ENCODE data around the gene PSMA7. TPM values are rescaled to one million over a fixed set of nuclear protein-coding genes. Genes with fewer than 3 reads are reported as not detected.
"Not testable (repeated sequence)": the region's sequence is repeated elsewhere in the genome, so short reads cannot be mapped to it uniquely, and the experiment has no call there.

PSMA7 gene
- total RNA-seq, 1 donor from 2014 or later: 233 TPM

GRCh38 chr20:62119115-62119514 is 24.1 kb downstream of the PSMA7 start:
- Histone ChIP-seq H3K27ac (replicated peaks) (peak overlapping the region; percentile 96), H3K9me3 (replicated peaks) (no peaks in the 10 kb centered on the region), H3K36me3 (no peaks in the 10 kb centered on the region), H3K27me3 (ENCODE audit: low read depth) (peaks cover 45% of the 10 kb centered on the region), H3K4me3 (no peak overlapping the region), H3K4me1 (peaks cover 59% of the 10 kb centered on the region)
- TF ChIP-seq CTCF (IDR thresholded peaks at IDR 0.05; ENCODE audit: borderline replicate concordance): no peak
- DNase-seq: no peak
- intact Hi-C loops (cut with micrococcal nuclease): no loop called here

- peaks cover 52% of the 10 kb centered on the region for H3K4me1 ChIP-seq
- H3K4me3 ChIP-seq: peak overlapping the region; percentile 14
- H3K9me3 ChIP-seq (replicated peaks): peaks cover under 1% of the 10 kb centered on the region
- no peak for DNase-seq
- H3K36me3 ChIP-seq: no peaks in the 10 kb centered on the region
- no peak for TF ChIP-seq CTCF (IDR thresholded peaks at IDR 0.05; ENCODE audit: borderline replicate concordance)
- H3K27ac ChIP-seq (replicated peaks): peak overlapping the region; percentile 96
- intact Hi-C loops (cut with micrococcal nuclease): no loop called here
- H3K27me3 ChIP-seq (ENCODE audit: low read depth): peaks cover 45% of the 10 kb centered on the region
Measured at GRCh38 chr20:62118113-62119043, 24.8 kb downstream of the PSMA7 start.

- DNase-seq: peak; percentile 55
- H3K27ac ChIP-seq (replicated peaks): peak overlapping the region; percentile 96
- H3K9me3 ChIP-seq (replicated peaks): peaks cover 8% of the 10 kb centered on the region
- TF ChIP-seq CTCF (IDR thresholded peaks at IDR 0.05; ENCODE audit: borderline replicate concordance): no peak
- intact Hi-C loops (cut with micrococcal nuclease): no loop called here
- H3K36me3 ChIP-seq: no peaks in the 10 kb centered on the region
- H3K4me3 ChIP-seq: peak overlapping the region; percentile 14
- H3K4me1 ChIP-seq: peaks cover 45% of the 10 kb centered on the region
- H3K27me3 ChIP-seq (ENCODE audit: low read depth): peaks cover 45% of the 10 kb centered on the region
Measured at GRCh38 chr20:62117658-62118057, 25.5 kb downstream of the PSMA7 start.

GRCh38 chr20:62117362-62117646 is 25.9 kb downstream of the PSMA7 start:
- Histone ChIP-seq H3K4me3 (no peak overlapping the region), H3K4me1 (peaks cover 43% of the 10 kb centered on the region), H3K9me3 (replicated peaks) (peaks cover 12% of the 10 kb centered on the region), H3K27ac (replicated peaks) (peak overlapping the region; percentile 96), H3K36me3 (no peaks in the 10 kb centered on the region), H3K27me3 (ENCODE audit: low read depth) (peaks cover 45% of the 10 kb centered on the region)
- intact Hi-C loops (cut with micrococcal nuclease): no loop called here
- DNase-seq: no peak
- no peak for TF ChIP-seq CTCF (IDR thresholded peaks at IDR 0.05; ENCODE audit: borderline replicate concordance)

- Histone ChIP-seq H3K27ac (replicated peaks) (peak overlapping the region; percentile 96), H3K4me3 (no peak overlapping the region), H3K27me3 (ENCODE audit: low read depth) (peaks cover 45% of the 10 kb centered on the region), H3K36me3 (no peaks in the 10 kb centered on the region), H3K4me1 (peaks cover 43% of the 10 kb centered on the region), H3K9me3 (replicated peaks) (peaks cover 17% of the 10 kb centered on the region)
- TF ChIP-seq CTCF (IDR thresholded peaks at IDR 0.05; ENCODE audit: borderline replicate concordance): no peak
- DNase-seq: no peak
- intact Hi-C loops (cut with micrococcal nuclease): no loop called here
Measured at GRCh38 chr20:62116558-62117361, 26.4 kb downstream of the PSMA7 start.

- H3K27ac ChIP-seq (replicated peaks); intact Hi-C loops (cut with micrococcal nuclease); DNase-seq; H3K36me3 ChIP-seq; H3K4me3 ChIP-seq: not testable (repeated sequence)
- peaks cover 36% of the 10 kb centered on the region for H3K4me1 ChIP-seq
- H3K9me3 ChIP-seq (replicated peaks): peaks cover 26% of the 10 kb centered on the region
- H3K27me3 ChIP-seq (ENCODE audit: low read depth): peaks cover 45% of the 10 kb centered on the region
Measured at GRCh38 chr20:62115800-62116407, 27.3 kb downstream of the PSMA7 start.
